SH-SY5Y (cell line): ENCODE measurements around the gene PARD6A.

Experiments used
- GATA2 ChIP-seq: IDR thresholded peaks from 2 replicates; pipeline ENCODE4 v1.6.1; 2011; ENCODE audit warnings: mild to moderate bottlenecking, low read depth, low read length
- GATA3 ChIP-seq: IDR thresholded peaks from 2 replicates; pipeline ENCODE4 v1.6.1; 2011; ENCODE audit warnings: low read depth, mild to moderate bottlenecking, low read length, moderate library complexity

DNA sequence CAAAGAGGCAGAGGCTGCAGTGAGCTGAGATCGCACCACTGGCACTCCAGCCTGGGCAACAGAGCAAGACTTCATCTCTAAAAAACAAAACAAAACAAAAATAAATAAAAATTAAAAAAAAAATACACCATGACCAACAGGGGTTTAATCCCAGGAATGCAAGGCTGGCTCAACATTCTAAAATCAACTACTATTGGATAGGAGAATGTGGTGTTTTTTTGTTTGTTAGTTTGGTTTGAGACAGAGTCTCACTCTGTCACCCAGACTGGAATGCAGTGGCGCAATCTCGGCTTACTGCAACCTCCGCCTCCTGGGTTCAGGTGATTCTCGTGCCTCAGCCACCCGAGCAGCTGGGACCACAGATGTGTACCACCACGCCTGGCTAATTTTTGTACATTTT is 38.5 kb downstream of the PARD6A start:
- TF ChIP-seq GATA2 (no peak), GATA3 (no peak)
